Endothelial cell (in vitro differentiated cells): ENCODE measurements around the gene NEURL1. TPM values are rescaled to one million over a fixed set of nuclear protein-coding genes. Genes with fewer than 3 reads are reported as not detected.
"Not testable (repeated sequence)": the region's sequence is repeated elsewhere in the genome, so short reads cannot be mapped to it uniquely, and the experiment has no call there.

Source experiments
- DNase-seq: peaks from one replicate; pipeline ENCODE4 v3.0.0; 2021; ENCODE audit warnings: low spot score
- H3K27ac Mint-ChIP-seq: one replicate; pipeline ENCODE4 v1.8.0; 2021; ENCODE audit warnings: mixed read lengths, inconsistent platforms; ENCODE audit not compliant: unreplicated experiment
- H3K27me3 Mint-ChIP-seq: one replicate; pipeline ENCODE4 v1.8.0; 2021; ENCODE audit warnings: mild to moderate bottlenecking, moderate library complexity, mixed read lengths, inconsistent platforms; ENCODE audit not compliant: unreplicated experiment
- H3K36me3 Mint-ChIP-seq: one replicate; pipeline ENCODE4 v1.8.0; 2021; ENCODE audit warnings: mild to moderate bottlenecking, low read depth, mixed read lengths, inconsistent platforms; ENCODE audit not compliant: unreplicated experiment
- H3K4me1 Mint-ChIP-seq: one replicate; pipeline ENCODE4 v1.8.0; 2021; ENCODE audit warnings: mild to moderate bottlenecking, mixed read lengths, inconsistent platforms; ENCODE audit not compliant: unreplicated experiment
- H3K4me3 Mint-ChIP-seq: one replicate; pipeline ENCODE4 v1.8.0; 2021; ENCODE audit warnings: mild to moderate bottlenecking, mixed read lengths, inconsistent platforms; ENCODE audit not compliant: unreplicated experiment
- H3K9me3 Mint-ChIP-seq: one replicate; pipeline ENCODE4 v1.8.0; 2021; ENCODE audit warnings: mixed read lengths, inconsistent platforms; ENCODE audit not compliant: unreplicated experiment
- total RNA-seq: library from RNA; stranded (reverse); fragmentation: NEBNext Ultra II Directional; extraction: Animal tissue kit (Norgen Biotek cat#: 25700); gene quantifications from one replicate; pipeline ENCODE4 v1.2.1, GENCODE V29; 2021; ENCODE audit not compliant: unreplicated experiment
- TF ChIP-seq, protein P1 (sequence below): fragments of 200-600 bp; sonication (generic); IDR thresholded peaks from one replicate; pipeline ENCODE4 v1.5.0; 2021; ENCODE audit warnings: antibody characterized with exemption; ENCODE audit not compliant: unreplicated experiment

Gene NEURL1
- total RNA-seq, 1 donor from 2014 or later = 0.69 TPM

DNA sequence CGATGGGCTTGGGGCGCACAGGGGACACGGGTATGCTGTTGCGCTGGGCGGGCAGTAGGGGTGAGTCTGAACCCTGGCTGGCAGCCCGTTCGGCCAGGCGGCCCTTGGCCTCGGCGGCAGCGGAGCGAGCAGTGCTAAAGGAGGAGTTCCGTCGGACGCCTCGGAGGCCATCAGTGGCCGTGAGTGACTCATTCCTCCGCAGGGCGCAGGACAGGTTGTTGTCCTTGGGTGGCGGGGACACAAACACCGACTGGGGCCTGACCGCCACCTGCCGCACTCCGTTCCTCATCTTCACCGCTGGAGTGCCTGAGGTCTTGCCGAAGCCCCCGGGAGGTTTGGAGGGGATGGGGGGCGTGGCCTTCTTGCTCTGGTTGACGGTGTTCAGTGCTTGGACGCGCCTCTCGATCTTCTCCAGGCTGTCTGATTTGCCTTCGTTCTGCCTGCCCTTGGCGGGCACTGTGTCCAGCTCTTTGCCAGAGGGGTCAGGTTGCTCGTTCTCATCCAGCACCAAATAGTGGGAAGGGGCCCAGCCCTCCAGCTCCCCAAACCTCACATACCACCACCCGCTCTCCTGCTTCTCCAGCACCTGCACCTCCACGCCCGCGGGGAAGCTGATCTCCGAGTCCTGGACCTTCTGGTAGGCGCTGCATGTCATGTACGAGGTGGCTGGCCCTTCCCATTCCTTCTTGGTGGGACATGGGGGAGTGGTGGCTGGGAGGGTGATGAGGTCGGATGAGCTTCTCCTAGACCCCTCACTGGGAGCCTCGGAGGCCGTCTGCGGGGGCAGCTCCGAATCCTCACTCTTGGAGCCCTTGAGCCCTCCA lies 108.7 kb downstream of the NEURL1 start:
- H3K4me3 Mint-ChIP-seq = no peak overlapping the region
- H3K36me3 Mint-ChIP-seq = peaks cover 31% of the 10 kb centered on the region
- no peak overlapping the region for H3K27ac Mint-ChIP-seq
- H3K9me3 Mint-ChIP-seq = no peaks in the 10 kb centered on the region
- TF ChIP-seq, protein P1, sequence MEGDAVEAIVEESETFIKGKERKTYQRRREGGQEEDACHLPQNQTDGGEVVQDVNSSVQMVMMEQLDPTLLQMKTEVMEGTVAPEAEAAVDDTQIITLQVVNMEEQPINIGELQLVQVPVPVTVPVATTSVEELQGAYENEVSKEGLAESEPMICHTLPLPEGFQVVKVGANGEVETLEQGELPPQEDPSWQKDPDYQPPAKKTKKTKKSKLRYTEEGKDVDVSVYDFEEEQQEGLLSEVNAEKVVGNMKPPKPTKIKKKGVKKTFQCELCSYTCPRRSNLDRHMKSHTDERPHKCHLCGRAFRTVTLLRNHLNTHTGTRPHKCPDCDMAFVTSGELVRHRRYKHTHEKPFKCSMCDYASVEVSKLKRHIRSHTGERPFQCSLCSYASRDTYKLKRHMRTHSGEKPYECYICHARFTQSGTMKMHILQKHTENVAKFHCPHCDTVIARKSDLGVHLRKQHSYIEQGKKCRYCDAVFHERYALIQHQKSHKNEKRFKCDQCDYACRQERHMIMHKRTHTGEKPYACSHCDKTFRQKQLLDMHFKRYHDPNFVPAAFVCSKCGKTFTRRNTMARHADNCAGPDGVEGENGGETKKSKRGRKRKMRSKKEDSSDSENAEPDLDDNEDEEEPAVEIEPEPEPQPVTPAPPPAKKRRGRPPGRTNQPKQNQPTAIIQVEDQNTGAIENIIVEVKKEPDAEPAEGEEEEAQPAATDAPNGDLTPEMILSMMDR = no peak
- peaks cover 13% of the 10 kb centered on the region for H3K27me3 Mint-ChIP-seq
- no peak for DNase-seq
- peaks cover 2% of the 10 kb centered on the region for H3K4me1 Mint-ChIP-seq

DNA sequence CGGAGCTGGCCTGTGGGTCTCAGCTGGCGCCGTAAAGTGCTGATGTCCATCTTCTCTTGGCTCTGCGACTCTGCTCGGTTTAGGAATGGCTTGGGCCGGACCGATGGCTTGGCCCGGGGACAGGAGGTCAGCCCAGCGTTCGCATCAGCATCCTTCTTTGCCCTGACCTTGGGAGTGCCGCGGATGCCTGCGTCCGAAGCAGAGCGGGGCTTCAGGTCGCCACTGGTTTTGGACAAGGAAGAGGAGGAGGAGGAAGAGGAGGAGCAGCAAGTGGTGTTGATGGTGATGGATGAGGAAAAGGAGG lies 109.3 kb downstream of the NEURL1 start:
- Mint-ChIP-seq H3K27ac (peak overlapping the region; percentile 74), H3K9me3 (no peaks in the 10 kb centered on the region), H3K4me1 (peaks cover 2% of the 10 kb centered on the region), H3K4me3 (no peak overlapping the region), H3K36me3 (peaks cover 31% of the 10 kb centered on the region), H3K27me3 (peaks cover 13% of the 10 kb centered on the region)
- TF ChIP-seq, protein P1 = no peak
- DNase-seq = no peak

DNA sequence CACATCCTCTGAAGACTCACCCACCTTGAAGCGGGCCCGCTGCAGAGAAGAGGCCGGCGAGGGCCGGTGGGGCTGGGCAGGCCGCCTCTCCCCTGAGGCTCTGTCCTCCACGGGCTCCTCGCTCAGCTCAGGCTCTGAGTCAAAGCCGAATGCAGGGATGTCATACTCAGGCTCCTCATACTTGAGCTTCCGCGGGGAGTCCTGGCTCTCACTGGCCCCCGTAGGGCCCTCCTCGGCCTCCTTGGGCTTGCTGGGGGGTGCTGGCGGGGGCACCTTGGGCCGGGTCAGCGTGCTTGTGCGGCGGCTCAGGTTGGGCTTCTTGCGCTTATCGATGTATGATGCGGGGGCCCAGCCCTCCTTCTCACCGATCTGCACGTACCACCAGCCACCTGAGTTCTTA lies 109.9 kb downstream of the NEURL1 start:
- peaks cover 34% of the 10 kb centered on the region for H3K36me3 Mint-ChIP-seq
- H3K27ac Mint-ChIP-seq = no peak overlapping the region
- peaks cover 13% of the 10 kb centered on the region for H3K27me3 Mint-ChIP-seq
- no peak for DNase-seq
- H3K4me1 Mint-ChIP-seq = peaks cover 2% of the 10 kb centered on the region
- no peak overlapping the region for H3K4me3 Mint-ChIP-seq
- TF ChIP-seq, protein P1 = no peak
- no peaks in the 10 kb centered on the region for H3K9me3 Mint-ChIP-seq

DNA sequence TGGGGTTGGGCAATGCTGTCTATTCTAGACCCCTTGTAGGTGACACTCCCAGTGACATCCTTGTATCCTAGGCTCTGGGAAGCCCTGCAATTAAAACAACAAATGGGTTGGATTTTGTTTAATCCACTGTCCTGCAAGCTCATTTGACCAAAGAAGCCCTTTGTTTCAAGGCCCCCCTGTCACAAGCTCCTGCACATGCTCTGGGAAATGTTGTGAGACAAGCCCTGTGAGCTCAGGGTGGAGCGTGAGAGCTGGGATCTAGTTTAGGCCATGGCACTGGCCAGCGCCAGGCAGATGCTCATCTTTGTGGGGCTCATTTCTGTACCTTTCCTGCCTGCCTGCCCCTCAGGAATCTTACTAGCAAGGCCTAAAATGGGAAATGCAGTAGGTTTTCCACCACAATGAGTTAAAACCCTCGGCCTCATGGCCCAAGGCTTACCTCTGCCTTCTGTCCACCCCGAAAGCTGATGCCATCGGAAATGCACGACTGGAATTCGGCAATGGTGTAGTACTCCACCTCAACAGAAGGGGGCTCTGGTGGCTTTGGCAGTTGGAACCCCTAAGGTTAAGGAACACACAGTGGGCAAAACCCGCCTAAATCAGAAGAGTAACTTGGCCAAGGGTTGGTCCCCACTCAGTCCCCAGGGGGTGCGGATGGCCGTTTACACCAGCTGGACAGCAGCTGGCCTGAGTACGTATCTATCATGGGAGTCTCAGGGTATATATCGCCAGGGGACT lies 112.0 kb downstream of the NEURL1 start:
- H3K4me1 Mint-ChIP-seq = no peaks in the 10 kb centered on the region
- no peaks in the 10 kb centered on the region for H3K9me3 Mint-ChIP-seq
- H3K27me3 Mint-ChIP-seq = peaks cover 8% of the 10 kb centered on the region
- TF ChIP-seq, protein P1 = peak; percentile 81
- H3K36me3 Mint-ChIP-seq = peaks cover 51% of the 10 kb centered on the region
- H3K27ac Mint-ChIP-seq = no peak overlapping the region
- peak; percentile 41 for DNase-seq
- no peak overlapping the region for H3K4me3 Mint-ChIP-seq

DNA sequence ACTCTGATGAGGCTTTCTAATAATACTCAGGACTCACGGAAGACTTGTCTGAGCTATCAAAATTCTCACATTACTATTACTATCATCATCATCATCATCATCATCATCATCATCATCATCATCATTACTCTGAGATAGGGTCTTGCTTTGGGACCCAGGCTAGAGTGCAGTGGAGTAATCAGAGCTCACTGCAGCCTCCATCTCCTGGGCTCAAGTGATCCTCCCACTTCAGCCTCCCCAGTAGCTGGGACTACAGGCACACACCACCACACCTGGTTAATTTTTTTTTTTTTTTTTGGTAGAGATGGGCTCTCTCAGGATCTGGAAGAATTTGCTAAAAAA lies 112.6 kb downstream of the NEURL1 start:
- not testable (repeated sequence) for H3K27me3 Mint-ChIP-seq, DNase-seq, H3K9me3 Mint-ChIP-seq, H3K27ac Mint-ChIP-seq, H3K4me3 Mint-ChIP-seq, H3K4me1 Mint-ChIP-seq
- peaks cover 50% of the 10 kb centered on the region for H3K36me3 Mint-ChIP-seq

DNA sequence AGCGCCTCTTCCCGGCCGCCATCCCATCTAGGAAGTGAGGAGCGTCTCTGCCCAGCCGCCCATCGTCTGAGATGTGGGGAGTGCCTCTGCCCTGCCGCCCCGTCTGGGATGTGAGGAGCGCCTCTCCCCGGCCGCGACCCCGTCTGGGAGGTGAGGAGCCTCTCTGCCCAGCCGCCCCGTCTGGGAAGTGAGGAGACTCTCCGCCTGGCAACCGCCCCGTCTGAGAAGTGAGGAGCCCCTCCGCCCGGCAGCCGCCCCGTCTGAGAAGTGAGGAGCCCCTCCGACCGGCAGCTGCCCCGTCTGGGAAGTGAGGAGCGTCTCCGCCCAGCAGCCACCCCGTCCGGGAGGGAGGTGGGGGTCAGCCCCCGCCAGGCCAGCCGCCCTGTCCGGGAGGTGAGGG lies 113.5 kb downstream of the NEURL1 start:
- H3K4me3 Mint-ChIP-seq, H3K4me1 Mint-ChIP-seq, DNase-seq, H3K27ac Mint-ChIP-seq, H3K9me3 Mint-ChIP-seq: not testable (repeated sequence)
- Mint-ChIP-seq H3K36me3 (peaks cover 60% of the 10 kb centered on the region), H3K27me3 (peaks cover 11% of the 10 kb centered on the region)

DNA sequence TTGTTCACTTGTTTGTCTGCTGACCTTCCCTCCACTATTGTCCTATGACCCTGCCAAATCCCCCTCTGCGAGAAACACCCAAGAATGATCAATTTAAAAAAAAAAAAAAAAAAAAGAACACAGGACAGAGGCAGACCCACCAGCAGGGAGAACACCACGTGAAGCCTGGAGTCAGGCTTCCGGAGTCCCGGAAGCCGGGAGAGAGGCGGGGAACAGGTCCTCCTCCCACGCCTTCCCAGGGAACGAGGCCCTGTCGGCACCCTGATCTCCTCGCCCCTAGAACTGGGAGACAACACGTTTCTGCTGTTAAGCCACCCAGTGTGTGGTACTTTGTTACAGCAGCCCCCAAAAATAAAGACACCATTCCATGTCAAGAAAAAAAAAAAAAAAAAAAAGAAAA lies 114.6 kb downstream of the NEURL1 start:
- H3K4me3 Mint-ChIP-seq, H3K4me1 Mint-ChIP-seq, H3K27me3 Mint-ChIP-seq, DNase-seq, H3K9me3 Mint-ChIP-seq, H3K27ac Mint-ChIP-seq: not testable (repeated sequence)
- H3K36me3 Mint-ChIP-seq = peaks cover 56% of the 10 kb centered on the region
